HG02588 (cell line): ENCODE data around the gene SLIT1.

ENCODE experiments used
- ATAC-seq: cut with Tn5 transposase; IDR thresholded peaks from one replicate; pipeline ENCODE4 v1.9.1; 2021; ENCODE audit warnings: mild to moderate bottlenecking, moderate library complexity; ENCODE audit not compliant: unreplicated experiment

Gene SLIT1

DNA sequence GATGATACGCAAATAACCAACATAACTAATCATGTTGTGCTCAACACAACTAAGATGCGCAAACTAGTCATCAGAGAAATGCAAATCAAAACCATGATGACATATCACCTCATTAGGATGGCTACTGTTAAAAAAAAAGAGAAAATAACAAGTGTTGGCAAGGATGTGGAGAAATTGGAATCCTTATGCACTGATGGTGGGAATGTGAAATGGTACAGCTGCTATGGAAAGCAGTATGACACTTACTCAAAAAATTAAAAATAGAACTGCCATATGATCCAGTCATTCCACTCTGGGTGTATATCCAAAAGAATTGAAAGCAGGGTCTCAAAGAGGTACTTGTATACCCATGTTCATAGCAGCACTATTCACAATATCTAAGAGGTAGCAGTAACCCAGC lies 42.9 kb downstream of the SLIT1 start:
- ATAC-seq: no peak

DNA sequence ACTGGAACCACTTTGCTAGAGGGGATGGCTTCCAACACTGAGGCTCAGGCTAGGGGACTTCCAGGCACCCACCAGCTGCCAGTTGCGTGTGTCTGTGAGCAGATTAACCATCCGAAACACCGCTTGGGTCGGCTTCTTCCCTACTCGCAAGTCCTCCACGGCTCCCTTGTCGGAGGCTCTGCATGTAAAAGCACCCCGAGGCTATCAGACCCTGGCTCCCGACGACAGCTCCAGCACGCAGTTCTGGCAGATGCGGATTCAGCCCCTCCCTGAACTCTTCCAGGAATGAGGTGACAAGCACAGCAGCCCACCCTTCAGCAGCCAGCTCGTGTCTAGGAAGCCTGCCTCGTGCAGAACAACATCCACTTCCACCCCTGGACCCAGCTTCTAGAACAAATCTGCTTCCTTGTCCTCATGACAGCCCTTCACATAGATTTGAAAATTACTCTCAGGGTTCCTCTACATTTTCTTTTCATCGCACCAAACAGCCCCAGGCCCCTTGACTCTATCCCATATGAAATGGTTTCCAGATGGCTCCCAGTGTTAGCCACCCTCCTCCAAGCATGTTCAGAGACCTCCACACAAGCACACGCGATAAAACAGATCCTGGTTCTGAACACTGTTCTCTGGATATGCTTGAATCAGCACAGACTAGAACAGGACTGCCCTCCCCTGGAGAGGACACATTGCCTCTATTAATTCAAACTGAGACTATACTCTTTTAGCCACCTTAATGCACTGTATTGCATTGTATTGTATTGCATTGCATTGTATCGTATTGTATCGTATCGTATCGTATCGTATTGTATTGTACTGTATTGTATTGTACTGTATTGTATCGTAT lies 44.6 kb downstream of the SLIT1 start:
- no peak for ATAC-seq

DNA sequence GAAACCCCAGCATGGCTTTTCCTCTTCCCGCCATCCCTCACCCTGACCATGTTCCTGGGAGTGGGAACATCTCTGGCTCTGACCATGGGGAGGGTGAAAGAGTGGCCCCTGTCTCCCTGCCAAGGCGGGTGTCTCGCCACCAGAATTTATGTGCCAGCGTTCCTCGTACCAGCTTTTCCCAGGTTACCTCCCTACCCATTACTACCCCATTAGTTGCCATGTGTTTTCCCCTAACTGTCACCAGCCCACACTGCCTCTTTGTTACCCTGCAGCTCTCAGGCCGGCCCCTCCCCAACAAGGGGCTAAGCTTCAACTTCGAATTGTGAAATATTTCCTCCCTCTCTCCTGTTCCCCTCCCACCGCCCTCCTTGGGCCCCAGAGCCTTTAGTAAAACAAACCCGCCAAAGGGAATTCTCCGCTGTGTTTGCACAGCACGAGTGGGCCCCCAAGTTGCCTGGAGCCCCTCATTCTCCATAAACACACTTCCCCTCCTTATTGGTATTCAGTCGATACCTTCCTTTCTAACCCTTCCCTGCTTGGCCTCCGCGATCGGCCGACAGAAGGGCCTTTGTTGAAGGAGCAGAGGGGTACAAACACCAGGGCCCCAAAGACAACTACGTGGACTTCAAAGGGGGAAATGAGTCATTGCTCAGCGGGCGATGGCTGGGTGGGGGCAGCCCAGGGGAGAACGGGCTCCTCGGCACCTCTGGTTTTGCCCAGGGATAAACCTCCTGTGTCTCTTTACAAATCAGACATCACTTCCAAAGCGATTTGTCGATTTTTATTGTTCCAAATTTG lies 45.5 kb downstream of the SLIT1 start:
- no peak for ATAC-seq

DNA sequence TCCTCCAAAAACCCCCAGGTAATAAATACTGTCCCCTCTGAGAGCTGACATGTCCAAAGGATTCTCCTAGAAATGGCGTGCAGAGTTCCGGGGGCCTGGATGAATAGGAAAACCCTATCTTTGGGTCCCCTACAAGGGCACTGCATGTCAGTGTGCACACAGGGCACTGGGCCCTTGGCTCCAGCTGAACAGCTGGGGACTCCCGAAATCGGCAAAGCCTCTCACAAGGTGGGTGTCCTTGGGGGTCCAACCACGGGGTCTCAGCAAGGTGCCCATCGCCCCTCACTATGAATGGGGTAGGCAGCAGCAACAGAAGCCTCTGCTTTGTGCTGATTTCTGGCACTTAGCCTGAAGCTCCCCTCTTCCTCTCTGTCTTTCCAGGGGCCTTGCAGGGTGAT lies 46.1 kb downstream of the SLIT1 start:
- ATAC-seq: no peak

DNA sequence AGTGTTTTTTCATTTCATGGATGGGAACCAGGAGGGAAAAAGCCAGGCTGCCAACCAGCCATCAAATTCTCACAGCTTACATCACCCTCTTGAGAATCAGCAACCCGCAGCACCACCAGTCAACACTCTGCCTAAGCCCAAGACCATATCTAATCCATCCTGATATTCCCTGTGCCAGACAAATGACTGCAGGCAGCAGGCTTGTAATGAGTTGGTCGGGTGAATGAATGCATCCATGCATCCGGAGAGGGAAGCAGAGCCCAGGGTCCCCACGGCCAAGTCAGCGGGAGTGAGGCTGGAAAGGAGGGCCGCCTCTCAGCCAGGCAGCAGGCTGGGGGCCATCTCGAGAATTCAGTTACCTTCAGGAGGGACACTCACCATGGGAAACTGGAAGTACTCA lies 46.9 kb downstream of the SLIT1 start:
- no peak for ATAC-seq

- no peak for ATAC-seq
These were observed 47.6 kb downstream of the SLIT1 start for GRCh38 chr10:97138174-97138573.

DNA sequence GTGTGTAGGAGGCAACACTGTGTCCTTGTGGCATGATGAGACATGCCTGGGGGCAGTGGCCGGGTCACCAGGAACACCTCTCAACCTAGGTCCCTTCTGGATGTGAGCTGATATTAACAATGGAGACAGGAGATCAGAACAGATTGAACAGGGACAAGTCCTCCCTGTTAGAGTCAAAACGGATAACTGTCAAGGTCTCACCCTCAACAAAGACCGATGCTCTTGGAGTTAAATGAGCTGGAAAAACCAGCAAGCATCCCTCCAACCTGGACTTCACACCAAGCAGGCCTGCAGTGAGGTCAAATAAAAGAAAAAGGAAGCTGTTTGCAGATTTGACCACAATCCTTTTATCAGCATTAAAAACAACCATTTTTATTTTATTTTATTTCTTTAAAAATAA lies 49.0 kb downstream of the SLIT1 start:
- no peak for ATAC-seq

- no peak for ATAC-seq
These were observed 50.3 kb downstream of the SLIT1 start for GRCh38 chr10:97135464-97135863.

DNA sequence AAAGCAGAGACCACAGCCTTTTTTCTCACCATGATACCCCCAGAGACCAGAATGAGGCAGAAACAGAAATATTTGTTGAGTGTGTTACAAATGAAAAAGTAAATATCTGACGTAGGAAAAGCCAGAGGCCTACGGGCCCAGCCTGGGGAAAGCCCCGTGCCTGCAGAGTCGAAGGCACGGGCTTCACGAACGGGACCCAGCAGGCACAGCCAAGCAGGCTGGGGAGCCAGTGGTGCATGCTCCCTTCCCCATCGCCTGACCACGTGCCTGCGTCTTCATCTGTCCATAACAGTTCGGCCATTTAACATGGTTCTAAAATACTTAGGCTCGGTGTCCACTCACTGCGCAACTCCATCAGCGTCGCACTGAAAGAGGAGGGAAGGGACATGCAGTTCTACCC lies 50.8 kb downstream of the SLIT1 start:
- no peak for ATAC-seq

DNA sequence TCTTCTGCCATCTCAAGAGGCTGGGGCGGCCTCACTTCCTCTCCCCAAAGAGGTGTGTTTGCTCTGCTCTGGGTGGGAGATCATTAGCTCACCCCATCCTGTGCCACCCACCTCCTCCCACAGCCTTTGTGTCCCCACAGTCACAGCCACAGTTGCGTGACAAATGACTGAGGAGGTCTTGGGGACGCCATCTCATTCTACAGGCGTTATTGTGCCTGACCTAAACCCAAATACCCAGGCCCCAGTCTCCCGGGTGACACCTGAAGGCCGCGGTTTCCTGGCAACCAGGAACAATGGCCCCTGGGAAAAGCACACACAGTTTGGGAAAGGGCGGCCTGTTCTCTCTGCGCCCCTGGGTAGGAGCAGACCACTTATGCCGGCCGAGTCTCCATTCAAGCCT lies 51.6 kb downstream of the SLIT1 start:
- no peak for ATAC-seq

DNA sequence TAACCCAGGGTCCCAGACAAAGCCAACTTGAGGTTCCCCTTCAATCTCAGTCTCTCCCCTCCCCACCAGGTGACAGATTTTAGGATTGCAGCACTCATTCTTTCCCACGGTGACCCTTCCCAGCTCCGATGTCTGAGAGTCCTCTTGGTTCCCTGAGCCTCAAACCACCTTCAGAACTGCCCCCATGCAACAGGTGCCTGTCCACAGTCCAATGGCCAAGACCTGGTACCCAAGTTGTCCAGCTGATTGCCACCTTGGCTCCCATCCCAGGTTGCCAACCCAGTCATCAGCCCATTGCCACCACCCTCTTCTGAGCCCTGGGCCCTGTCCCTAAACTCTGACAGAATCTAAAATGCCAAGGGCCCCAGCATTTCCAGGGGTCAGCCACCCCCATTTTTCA lies 53.5 kb downstream of the SLIT1 start:
- ATAC-seq: no peak

GRCh38 chr10:97131666-97132065 lies 54.1 kb downstream of the SLIT1 start:
- no peak for ATAC-seq

DNA sequence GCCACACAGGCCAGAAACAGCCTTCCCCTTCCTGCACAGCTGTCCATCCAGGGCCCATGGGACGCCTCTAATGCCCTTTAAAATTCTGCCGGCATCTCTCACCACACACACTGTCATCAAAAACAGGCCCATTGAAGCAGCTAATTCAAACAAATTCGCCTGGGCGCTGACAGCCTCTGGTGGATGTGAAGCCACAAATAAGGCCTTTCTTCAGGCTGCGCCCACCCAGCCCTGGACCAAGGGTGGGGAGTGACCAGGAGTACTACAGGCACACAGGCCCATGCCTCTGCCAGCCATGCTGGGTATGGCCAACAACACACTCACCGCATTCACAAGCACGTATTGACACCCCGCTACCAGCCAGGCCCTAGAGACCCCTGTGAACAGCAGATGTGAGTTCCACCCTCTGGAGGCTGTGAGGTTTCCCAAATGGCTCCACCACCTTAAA lies 54.6 kb downstream of the SLIT1 start:
- no peak for ATAC-seq

DNA sequence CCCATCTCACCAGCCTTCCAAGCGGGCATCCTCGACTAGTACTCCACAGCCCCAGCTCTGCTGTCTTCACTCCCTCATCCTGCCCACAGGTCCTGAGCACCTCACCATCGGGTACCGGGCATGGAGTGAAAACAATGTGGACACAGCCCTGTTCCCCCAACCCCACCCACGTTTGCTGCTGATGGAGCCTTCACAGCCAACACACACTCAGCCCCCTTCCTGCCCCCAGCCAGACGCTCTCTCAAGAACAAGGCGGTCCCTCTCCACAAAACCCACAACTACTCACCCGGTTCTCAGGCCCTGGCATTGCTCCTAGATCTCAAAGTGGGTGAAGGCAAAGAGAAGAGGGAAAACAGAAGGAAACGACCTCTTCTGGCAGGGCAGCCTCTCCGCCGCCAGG lies 56.1 kb downstream of the SLIT1 start:
- ATAC-seq: no peak

GRCh38 chr10:97128516-97129154 lies 57.1 kb downstream of the SLIT1 start:
- no peak for ATAC-seq

DNA sequence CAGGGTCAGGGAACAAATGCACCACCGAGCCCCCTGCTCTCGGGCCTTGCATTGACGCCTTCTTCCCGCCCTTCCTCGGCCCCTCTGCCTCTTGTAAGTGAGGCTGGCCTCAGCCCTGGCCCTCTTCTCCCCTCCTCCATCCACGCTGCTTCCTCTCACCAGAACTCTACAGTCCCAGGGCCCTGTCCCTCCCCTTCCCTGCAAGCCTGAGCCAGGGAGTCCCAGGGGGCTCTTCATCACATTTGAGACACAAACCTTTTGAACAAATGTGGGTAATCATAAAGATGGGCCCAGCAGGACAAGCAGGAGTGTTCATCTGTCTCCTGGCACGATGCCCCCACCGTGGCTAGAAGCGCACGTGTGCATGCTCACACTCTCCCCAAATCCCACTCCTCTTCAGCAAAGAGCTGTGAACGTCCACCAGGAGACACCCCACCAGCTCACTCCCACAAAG lies 57.7 kb downstream of the SLIT1 start:
- ATAC-seq: no peak

GRCh38 chr10:97127509-97127908 lies 58.2 kb downstream of the SLIT1 start:
- no peak for ATAC-seq

- no peak for ATAC-seq
These were observed 61.5 kb downstream of the SLIT1 start for GRCh38 chr10:97124211-97124610.

- no peak for ATAC-seq
These were observed 62.0 kb downstream of the SLIT1 start for GRCh38 chr10:97123765-97124164.

DNA sequence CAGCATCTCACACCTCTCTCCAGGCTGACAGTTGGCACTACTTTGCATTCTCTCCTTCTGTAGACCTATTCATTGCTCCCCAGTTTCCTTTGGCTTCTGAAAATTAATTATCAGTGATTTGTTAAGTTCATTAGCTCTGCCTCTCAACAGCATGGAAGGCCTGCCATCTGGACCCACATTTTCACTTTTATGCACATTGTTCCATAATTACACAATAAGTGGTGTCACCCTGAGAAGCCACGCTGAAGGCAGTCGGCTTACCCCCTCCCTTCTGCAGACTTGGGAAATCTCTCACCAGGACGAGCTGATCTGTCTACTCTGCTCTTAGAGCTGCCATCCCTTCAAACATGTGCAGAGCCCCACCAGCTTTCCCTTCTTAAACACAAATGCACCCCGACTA lies 64.7 kb downstream of the SLIT1 start:
- ATAC-seq: no peak

DNA sequence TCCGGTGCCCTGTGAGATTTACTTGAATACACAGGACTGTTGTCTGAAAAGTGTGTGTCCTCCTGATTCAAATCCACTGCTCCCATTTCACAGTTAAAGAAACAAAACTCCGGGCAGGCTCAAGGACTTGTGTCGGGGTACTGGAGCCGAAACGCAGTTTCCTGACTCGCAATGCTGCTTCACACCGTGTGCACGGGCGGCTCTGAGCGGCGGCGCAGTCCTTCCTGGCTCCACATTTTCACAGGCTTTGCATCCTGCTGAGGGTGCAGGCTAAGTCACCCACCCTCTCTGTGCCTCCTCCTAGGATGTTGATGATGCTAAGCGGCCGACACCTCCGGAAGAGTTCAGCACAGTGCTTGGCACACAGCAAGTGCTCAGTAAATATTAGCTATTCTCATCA lies 65.4 kb downstream of the SLIT1 start:
- ATAC-seq: no peak
